Retinal pigment epithelial cell (primary cell): ENCODE data around the gene DIP2C.
"Not testable (repeated sequence)": the region's sequence is repeated elsewhere in the genome, so short reads cannot be mapped to it uniquely, and the experiment has no call there.

Experiments
- DNase-seq: peaks from one replicate; pipeline ENCODE4 v3.0.0-alpha.2; 2010; ENCODE audit warnings: low read depth
- H3K4me3 ChIP-seq: 2 replicates; pipeline ENCODE4 v1.5.1; 2011; ENCODE audit warnings: mild to moderate bottlenecking, low read length, control low read depth, moderate library complexity
- CTCF ChIP-seq: conservative IDR thresholded peaks from 2 replicates; pipeline ENCODE4 v1.5.1; 2011; ENCODE audit warnings: low read depth, low read length, control low read depth, inconsistent platforms

The DIP2C gene

GRCh38 chr10:273088-273487, 416.4 kb downstream of the DIP2C start:
- DNase-seq, result no peak
- TF ChIP-seq CTCF, result no peak
- no peak overlapping the region for H3K4me3 ChIP-seq

GRCh38 chr10:271722-272121, 417.7 kb downstream of the DIP2C start:
- DNase-seq, result no peak
- TF ChIP-seq CTCF, result no peak
- H3K4me3 ChIP-seq, result no peak overlapping the region

GRCh38 chr10:271201-271600, 418.3 kb downstream of the DIP2C start:
- DNase-seq, result no peak
- no peak for TF ChIP-seq CTCF
- no peak overlapping the region for H3K4me3 ChIP-seq

GRCh38 chr10:269440-270074, 419.9 kb downstream of the DIP2C start:
- no peak for TF ChIP-seq CTCF
- no peak for DNase-seq
- H3K4me3 ChIP-seq, result no peak overlapping the region

GRCh38 chr10:267705-268104, 421.8 kb downstream of the DIP2C start:
- no peak overlapping the region for H3K4me3 ChIP-seq
- no peak for TF ChIP-seq CTCF
- no peak for DNase-seq

GRCh38 chr10:266974-267425, 422.5 kb downstream of the DIP2C start:
- no peak for DNase-seq
- no peak for TF ChIP-seq CTCF
- H3K4me3 ChIP-seq, result no peak overlapping the region

GRCh38 chr10:265816-266588, 423.5 kb downstream of the DIP2C start:
- not testable (repeated sequence) for DNase-seq, H3K4me3 ChIP-seq

- DNase-seq, H3K4me3 ChIP-seq: not testable (repeated sequence)
Measured at GRCh38 chr10:265074-265440, 424.4 kb downstream of the DIP2C start.

- not testable (repeated sequence) for DNase-seq
Measured at GRCh38 chr10:264160-265073, 425.1 kb downstream of the DIP2C start.

More at GRCh38 chr10:264160-265073, 425.1 kb downstream of the DIP2C start:
- not testable (repeated sequence) for H3K4me3 ChIP-seq
